ENCODE results near the gene ASB3.

DNA sequence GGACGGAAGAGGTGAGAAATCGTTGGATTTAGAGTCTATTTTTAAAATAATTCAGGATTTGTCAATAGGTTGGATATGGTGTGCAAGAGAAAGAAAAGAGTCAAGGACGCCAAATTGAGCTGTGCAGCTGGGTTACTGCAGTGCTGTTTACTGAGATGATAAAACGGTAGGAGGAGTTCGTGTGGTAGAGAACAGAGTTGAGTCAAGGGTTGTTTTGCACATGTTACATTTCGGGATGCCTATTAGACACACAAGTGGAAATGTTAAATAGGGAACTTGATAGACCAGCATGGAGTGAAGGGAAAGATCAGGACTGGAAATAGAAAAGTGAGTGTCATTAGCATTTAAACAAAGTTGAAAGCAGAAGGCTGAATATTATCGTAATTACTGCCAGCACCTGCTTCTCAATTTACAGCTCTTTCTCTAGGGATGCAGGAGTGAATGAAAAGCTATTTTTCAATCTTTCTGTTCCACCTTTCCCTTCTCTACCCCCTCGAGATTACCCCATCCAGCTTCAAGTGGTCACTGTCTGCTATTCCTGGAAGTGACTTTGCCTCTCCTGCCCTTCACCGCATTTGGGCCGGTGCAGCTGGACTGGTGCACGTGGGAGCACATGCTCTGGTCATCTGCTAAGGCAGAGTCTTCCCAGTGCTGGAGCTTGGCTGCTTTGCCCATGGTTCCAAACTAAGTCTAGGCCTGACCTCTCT is 42.7 kb upstream of the ASB3 start:
- no peak for TF ChIP-seq CTCF (IDR thresholded peaks at IDR 0.05)
- TF ChIP-seq POLR2A (IDR thresholded peaks at IDR 0.05) = no peak

Data from body of pancreas (tissue), 4 donors.